Sigmoid colon (tissue), 4 donors: Measurements from ENCODE around the gene RUNDC3A.

ENCODE experiments used
- POLR2A ChIP-seq, 2 donors: fragments of 450-650 bp; IDR thresholded peaks; one replicate each; pipeline ENCODE4 v1.6.1; 2016; ENCODE audit warnings: antibody characterized with exemption in 2 of 2, mild to moderate bottlenecking in 2 of 2, moderate library complexity in 2 of 2
- POLR2AphosphoS5 ChIP-seq, 4 donors: sonication (generic); formaldehyde crosslinking; IDR thresholded peaks; one replicate each; pipeline ENCODE4 v1.6.1; 2017; ENCODE audit warnings: antibody characterized with exemption in 4 of 4
- TF ChIP-seq, protein P1 (sequence below), 4 experiments: fragments of 450-650 bp in 3 of 4; fragments of 200-600 bp in 1 of 4; IDR thresholded peaks; one replicate each; pipeline ENCODE4 v1.5.1; 2016 to 2019; ENCODE audit warnings: antibody characterized with exemption in 4 of 4, mild to moderate bottlenecking in 3 of 4, moderate library complexity in 2 of 4

DNA sequence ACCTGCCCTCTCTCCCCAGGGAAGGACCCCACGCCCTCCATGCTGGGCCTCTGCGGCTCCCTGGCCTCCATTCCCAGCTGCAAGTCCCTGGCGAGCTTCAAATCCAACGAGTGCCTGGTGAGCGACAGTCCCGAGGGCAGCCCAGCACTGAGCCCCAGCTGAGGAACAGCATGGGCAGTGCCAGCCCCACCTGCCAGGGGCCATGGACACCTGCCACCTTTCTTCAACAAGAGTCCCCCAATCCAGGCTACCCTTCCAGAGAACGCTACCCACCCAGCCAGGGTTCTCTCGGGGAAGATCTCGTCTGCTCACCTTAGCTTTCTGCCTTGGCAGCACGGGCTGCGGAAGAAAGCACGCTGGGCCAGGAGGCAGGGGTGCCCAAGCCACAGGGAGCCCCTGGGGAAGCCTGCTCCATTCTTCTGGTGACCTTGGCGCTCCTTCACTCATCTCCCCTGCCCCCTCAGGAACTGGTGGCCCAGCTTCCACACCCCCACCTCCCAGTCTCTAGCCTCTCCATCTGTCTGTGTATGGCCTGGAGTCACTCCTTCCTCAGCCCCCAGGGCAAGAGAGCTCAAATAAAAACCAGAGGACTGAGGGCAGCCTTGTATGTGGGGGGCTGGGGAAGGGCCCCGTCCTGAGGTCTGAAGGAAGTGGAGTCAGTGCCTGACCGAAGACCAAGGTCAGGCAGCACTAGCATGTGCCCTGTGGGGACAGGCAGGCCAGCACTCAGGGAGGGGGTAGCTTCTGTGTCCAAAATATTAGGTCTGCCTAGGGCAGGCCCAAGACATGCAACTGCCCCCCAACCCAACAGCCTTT, 9.9 kb downstream of the RUNDC3A start:
- TF ChIP-seq, protein P1, sequence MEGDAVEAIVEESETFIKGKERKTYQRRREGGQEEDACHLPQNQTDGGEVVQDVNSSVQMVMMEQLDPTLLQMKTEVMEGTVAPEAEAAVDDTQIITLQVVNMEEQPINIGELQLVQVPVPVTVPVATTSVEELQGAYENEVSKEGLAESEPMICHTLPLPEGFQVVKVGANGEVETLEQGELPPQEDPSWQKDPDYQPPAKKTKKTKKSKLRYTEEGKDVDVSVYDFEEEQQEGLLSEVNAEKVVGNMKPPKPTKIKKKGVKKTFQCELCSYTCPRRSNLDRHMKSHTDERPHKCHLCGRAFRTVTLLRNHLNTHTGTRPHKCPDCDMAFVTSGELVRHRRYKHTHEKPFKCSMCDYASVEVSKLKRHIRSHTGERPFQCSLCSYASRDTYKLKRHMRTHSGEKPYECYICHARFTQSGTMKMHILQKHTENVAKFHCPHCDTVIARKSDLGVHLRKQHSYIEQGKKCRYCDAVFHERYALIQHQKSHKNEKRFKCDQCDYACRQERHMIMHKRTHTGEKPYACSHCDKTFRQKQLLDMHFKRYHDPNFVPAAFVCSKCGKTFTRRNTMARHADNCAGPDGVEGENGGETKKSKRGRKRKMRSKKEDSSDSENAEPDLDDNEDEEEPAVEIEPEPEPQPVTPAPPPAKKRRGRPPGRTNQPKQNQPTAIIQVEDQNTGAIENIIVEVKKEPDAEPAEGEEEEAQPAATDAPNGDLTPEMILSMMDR (IDR thresholded peaks at IDR 0.05), result no peak
- TF ChIP-seq POLR2A (IDR thresholded peaks at IDR 0.05), result no peak
- TF ChIP-seq POLR2AphosphoS5 (IDR thresholded peaks at IDR 0.05), result no peak
